Common myeloid progenitor, CD34-positive (primary cell): ENCODE results near the gene NRCAM.

Source experiments
- CTCF ChIA-PET: fragments of 350-600 bp; sonication (Branson Sonifier 250); formaldehyde crosslinking; loops from one replicate; lab custom pipeline; 2021; ENCODE audit warnings: antibody characterized with exemption; lab: Charles Lee
- POLR2A ChIA-PET: fragments of 350-600 bp; sonication (Branson Sonifier 250); formaldehyde crosslinking; loops from one replicate; lab custom pipeline; 2021; ENCODE audit warnings: antibody characterized with exemption; lab: Charles Lee
- DNase-seq, 3 donors: peaks; one replicate each; pipeline versions ENCODE4 v3.0.0 to v3.0.0-alpha.2; 2013
- H3K27ac ChIP-seq, 2 experiments: 1 replicate in 1 of 2; 2 replicates in 1 of 2; pipeline ENCODE4 v1.7.0; 2013; ENCODE audit warnings: inconsistent platforms in 2 of 2, low read length in 2 of 2, mild to moderate bottlenecking in 2 of 2, low read depth in 1 of 2, moderate library complexity in 1 of 2; ENCODE audit not compliant: severe bottlenecking in 2 of 2, insufficient read depth in 1 of 2, poor library complexity in 1 of 2
- H3K27me3 ChIP-seq, 5 experiments: replicated peaks in 2 of 5; 1 replicate in 3 of 5; 2 replicates in 2 of 5; pipeline versions ENCODE4 v1.6.1 to v1.7.0; 2013; ENCODE audit warnings: low read length in 4 of 5, mild to moderate bottlenecking in 2 of 5, moderate library complexity in 2 of 5, inconsistent platforms in 1 of 5; ENCODE audit not compliant: insufficient read depth in 5 of 5, control insufficient read depth in 4 of 5
- H3K36me3 ChIP-seq, 4 experiments: 1 replicate in 2 of 4; 2 replicates in 2 of 4; pipeline versions ENCODE4 v1.6.1 to v1.7.0; 2013; ENCODE audit warnings: low read length in 3 of 4, control low read depth in 1 of 4, mild to moderate bottlenecking in 1 of 4; ENCODE audit not compliant: control insufficient read depth in 4 of 4, insufficient read depth in 4 of 4
- H3K4me1 ChIP-seq, 4 experiments: 1 replicate in 3 of 4; 2 replicates in 1 of 4; pipeline versions ENCODE4 v1.6.1 to v1.7.1; 2013; ENCODE audit warnings: low read length in 3 of 4, mild to moderate bottlenecking in 3 of 4, control low read depth in 1 of 4, inconsistent platforms in 1 of 4, moderate library complexity in 1 of 4; ENCODE audit not compliant: control insufficient read depth in 4 of 4, insufficient read depth in 4 of 4; ENCODE audit errors: control extremely low read depth in 1 of 4
- H3K4me3 ChIP-seq, 7 experiments: 1 replicate in 4 of 7; 2 replicates in 3 of 7; pipeline versions ENCODE4 v1.5.1 to v1.7.0; 2013; ENCODE audit warnings: mild to moderate bottlenecking in 7 of 7, low read length in 6 of 7, moderate library complexity in 6 of 7, inconsistent platforms in 2 of 7, low read depth in 2 of 7, control low read depth in 1 of 7; ENCODE audit not compliant: insufficient read depth in 4 of 7, control insufficient read depth in 1 of 7; ENCODE audit errors: extremely low read depth in 1 of 7
- H3K9me3 ChIP-seq, 5 experiments: 1 replicate in 4 of 5; 2 replicates in 1 of 5; pipeline versions ENCODE4 v1.6.1 to v1.7.1; 2013; ENCODE audit warnings: low read length in 4 of 5, mild to moderate bottlenecking in 2 of 5, inconsistent platforms in 1 of 5, low read depth in 1 of 5, moderate library complexity in 1 of 5; ENCODE audit not compliant: control insufficient read depth in 4 of 5, insufficient read depth in 2 of 5; ENCODE audit errors: control extremely low read depth in 1 of 5
- WGBS: methylation state at CpG from one replicate; pipeline ENCODE4 v1.1.5; 2013; ENCODE audit not compliant: insufficient coverage; 5-methylcytosine and 5-hydroxymethylcytosine counted together

The NRCAM gene

GRCh38 chr7:108164342-108164741 lies 291.9 kb downstream of the NRCAM start:
- no peaks in the 10 kb centered on the region for H3K36me3 ChIP-seq
- ChIA-PET CTCF (no interaction called here), POLR2A (no interaction called here)
- peaks cover 0 to 3% (median 0%) of the 10 kb centered on the region in 5 experiments for H3K9me3 ChIP-seq
- H3K4me3 ChIP-seq, result no peak overlapping the region
- no peak for DNase-seq
- 75% methylated on average over 5 of the region's 6 CpGs for WGBS
- H3K27me3 ChIP-seq, result peaks cover 0 to 3% (median 0%) of the 10 kb centered on the region in 5 experiments
- H3K4me1 ChIP-seq, result no peaks in the 10 kb centered on the region
- no peak overlapping the region for H3K27ac ChIP-seq

DNA sequence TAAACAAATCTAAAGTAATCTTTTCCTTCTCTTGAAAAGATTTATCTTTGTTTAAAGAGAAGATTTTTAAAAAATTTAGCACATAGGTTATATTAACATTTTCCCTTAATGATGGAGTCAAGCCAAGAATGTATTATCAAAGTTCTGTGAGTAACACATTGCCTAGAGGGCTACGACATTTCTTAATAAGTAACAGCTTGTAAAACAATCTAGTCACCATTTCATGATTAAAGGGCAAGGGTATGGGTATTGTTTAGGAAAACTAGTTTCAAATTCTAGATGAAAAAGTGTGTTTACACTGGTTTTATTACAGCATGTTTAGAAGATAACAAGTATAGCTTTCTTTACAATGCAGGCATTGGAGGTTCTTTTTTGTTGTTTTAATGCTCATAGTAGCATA lies 297.5 kb downstream of the NRCAM start:
- ChIA-PET POLR2A (no interaction called here), CTCF (interaction anchor here (1.3 kb wide), 1 partner anchor 19 kb away, joined by 3 read pairs; no protein-coding TSS in a partner anchor)
- Histone ChIP-seq H3K27ac (no peak overlapping the region), H3K36me3 (no peaks in the 10 kb centered on the region), H3K4me3 (no peak overlapping the region), H3K27me3 (peaks cover 0 to 9% (median 2%) of the 10 kb centered on the region in 5 experiments), H3K4me1 (no peaks in the 10 kb centered on the region), H3K9me3 (peaks cover 0 to 3% (median 0%) of the 10 kb centered on the region in 5 experiments)
- no peak for DNase-seq
- WGBS, result no CpG with 5 or more reads among the region's 1 CpG

GRCh38 chr7:108157606-108158335 lies 298.5 kb downstream of the NRCAM start:
- 92% methylated on average over 2 of the region's 4 CpGs for WGBS
- no peak overlapping the region for H3K4me3 ChIP-seq

GRCh38 chr7:108156897-108157605 lies 299.2 kb downstream of the NRCAM start:
- peaks cover 0 to 9% (median 2%) of the 10 kb centered on the region in 5 experiments for H3K27me3 ChIP-seq
- POLR2A ChIA-PET, result interaction anchor here (0.5 kb wide), 1 partner anchor 126 kb away, joined by 5 read pairs; no protein-coding TSS in a partner anchor
- WGBS, result no CpG with 5 or more reads among the region's 3 CpGs
- no peaks in the 10 kb centered on the region for H3K9me3 ChIP-seq
- no peaks in the 10 kb centered on the region for H3K36me3 ChIP-seq
- H3K4me3 ChIP-seq, result no peak overlapping the region
- DNase-seq, result no peak
- H3K4me1 ChIP-seq, result no peaks in the 10 kb centered on the region
- no peak overlapping the region for H3K27ac ChIP-seq
- CTCF ChIA-PET, result no interaction called here

More at GRCh38 chr7:108157606-108158335, 298.5 kb downstream of the NRCAM start:
- DNase-seq, result no peak
- POLR2A ChIA-PET, result interaction anchor here (0.5 kb wide), 1 partner anchor 126 kb away, joined by 5 read pairs; no protein-coding TSS in a partner anchor
- no peaks in the 10 kb centered on the region for H3K4me1 ChIP-seq
- H3K9me3 ChIP-seq, result no peaks in the 10 kb centered on the region
- peaks cover 0 to 9% (median 2%) of the 10 kb centered on the region in 5 experiments for H3K27me3 ChIP-seq
- no peak overlapping the region for H3K27ac ChIP-seq
- CTCF ChIA-PET, result interaction anchor here (1.3 kb wide), 1 partner anchor 20 kb away, joined by 3 read pairs; no protein-coding TSS in a partner anchor
- no peaks in the 10 kb centered on the region for H3K36me3 ChIP-seq

- peaks cover 0 to 7% (median 2%) of the 10 kb centered on the region in 5 experiments for H3K27me3 ChIP-seq
Measured at GRCh38 chr7:108152198-108152597, 304.0 kb downstream of the NRCAM start.

DNA sequence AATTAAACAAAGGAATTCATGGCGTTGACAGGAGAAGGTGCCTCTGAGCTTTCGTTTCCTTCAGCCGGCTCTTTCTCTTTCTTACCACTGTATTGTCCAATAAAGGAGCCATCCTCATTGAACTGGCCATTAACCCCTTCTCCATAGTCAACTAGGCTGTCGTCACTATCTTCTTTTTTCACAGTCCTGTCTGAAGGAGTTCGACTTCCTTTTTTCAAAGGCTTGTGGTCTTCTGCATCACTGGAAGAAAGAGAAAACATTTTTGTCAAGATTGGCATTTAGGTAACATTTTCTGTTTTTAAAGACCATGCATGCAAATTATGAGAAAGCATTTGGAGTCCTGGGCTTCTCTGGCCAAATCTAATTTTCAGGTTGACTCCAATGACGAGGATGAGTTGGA lies 306.3 kb downstream of the NRCAM start:
- H3K4me3 ChIP-seq, result no peak overlapping the region
- H3K27ac ChIP-seq, result no peak overlapping the region
- H3K36me3 ChIP-seq, result no peaks in the 10 kb centered on the region
- ChIA-PET POLR2A (no interaction called here), CTCF (interaction anchor here (1.2 to 1.8 kb wide), 2 partner anchors 25 to 39 kb away, joined by 4 read pairs; no protein-coding TSS in a partner anchor)
- WGBS, result 68% methylated on average over 5 of the region's 6 CpGs
- DNase-seq, result peak in 2 of 3 donors; percentile 34 to 51
- H3K4me1 ChIP-seq, result peaks cover 3 to 7% (median 4%) of the 10 kb centered on the region in 4 experiments
- H3K9me3 ChIP-seq, result no peaks in the 10 kb centered on the region
- H3K27me3 ChIP-seq, result peaks cover 0 to 2% (median 0%) of the 10 kb centered on the region in 5 experiments

More at GRCh38 chr7:108152198-108152597, 304.0 kb downstream of the NRCAM start:
- Histone ChIP-seq H3K9me3 (no peaks in the 10 kb centered on the region), H3K4me1 (peaks cover 0 to 3% (median 1%) of the 10 kb centered on the region in 4 experiments), H3K27ac (no peak overlapping the region), H3K36me3 (no peaks in the 10 kb centered on the region), H3K4me3 (no peak overlapping the region)
- ChIA-PET CTCF (interaction anchor here (1.2 kb wide), 1 partner anchor 46 kb away, joined by 3 read pairs; no protein-coding TSS in a partner anchor), POLR2A (no interaction called here)
- whole genome bisulfite sequencing, result 78% methylated on average over 2 of the region's 3 CpGs
- DNase-seq, result no peak
